ENCODE data around the gene CEP55.

DNA sequence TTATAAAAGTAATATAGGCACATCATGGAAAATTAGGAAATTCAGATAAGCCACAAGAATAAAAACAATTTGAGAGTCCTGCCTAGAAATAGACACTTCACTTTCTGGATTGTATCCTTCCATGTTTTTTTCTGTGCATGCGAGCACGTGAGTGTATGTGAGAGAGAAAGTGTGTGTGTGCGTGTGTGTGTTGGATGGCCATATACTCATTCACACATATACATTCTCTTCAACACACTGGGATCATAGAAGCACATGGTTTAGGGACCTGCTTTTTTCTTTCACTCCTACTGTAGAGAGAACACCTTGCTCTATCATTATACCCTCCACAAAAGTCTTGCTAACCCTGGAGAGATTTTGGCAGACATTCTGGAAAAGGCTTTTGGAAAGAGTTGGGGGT lies 77.5 kb downstream of the CEP55 start:
- TF ChIP-seq, protein P1, sequence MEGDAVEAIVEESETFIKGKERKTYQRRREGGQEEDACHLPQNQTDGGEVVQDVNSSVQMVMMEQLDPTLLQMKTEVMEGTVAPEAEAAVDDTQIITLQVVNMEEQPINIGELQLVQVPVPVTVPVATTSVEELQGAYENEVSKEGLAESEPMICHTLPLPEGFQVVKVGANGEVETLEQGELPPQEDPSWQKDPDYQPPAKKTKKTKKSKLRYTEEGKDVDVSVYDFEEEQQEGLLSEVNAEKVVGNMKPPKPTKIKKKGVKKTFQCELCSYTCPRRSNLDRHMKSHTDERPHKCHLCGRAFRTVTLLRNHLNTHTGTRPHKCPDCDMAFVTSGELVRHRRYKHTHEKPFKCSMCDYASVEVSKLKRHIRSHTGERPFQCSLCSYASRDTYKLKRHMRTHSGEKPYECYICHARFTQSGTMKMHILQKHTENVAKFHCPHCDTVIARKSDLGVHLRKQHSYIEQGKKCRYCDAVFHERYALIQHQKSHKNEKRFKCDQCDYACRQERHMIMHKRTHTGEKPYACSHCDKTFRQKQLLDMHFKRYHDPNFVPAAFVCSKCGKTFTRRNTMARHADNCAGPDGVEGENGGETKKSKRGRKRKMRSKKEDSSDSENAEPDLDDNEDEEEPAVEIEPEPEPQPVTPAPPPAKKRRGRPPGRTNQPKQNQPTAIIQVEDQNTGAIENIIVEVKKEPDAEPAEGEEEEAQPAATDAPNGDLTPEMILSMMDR (IDR thresholded peaks at IDR 0.05): no peak
- no peak for TF ChIP-seq POLR2AphosphoS5 (IDR thresholded peaks at IDR 0.05)
- no peak for TF ChIP-seq POLR2A (IDR thresholded peaks at IDR 0.05)

Measured in sigmoid colon (tissue), 4 donors.